ENCODE results near the gene SLC19A1.

DNA sequence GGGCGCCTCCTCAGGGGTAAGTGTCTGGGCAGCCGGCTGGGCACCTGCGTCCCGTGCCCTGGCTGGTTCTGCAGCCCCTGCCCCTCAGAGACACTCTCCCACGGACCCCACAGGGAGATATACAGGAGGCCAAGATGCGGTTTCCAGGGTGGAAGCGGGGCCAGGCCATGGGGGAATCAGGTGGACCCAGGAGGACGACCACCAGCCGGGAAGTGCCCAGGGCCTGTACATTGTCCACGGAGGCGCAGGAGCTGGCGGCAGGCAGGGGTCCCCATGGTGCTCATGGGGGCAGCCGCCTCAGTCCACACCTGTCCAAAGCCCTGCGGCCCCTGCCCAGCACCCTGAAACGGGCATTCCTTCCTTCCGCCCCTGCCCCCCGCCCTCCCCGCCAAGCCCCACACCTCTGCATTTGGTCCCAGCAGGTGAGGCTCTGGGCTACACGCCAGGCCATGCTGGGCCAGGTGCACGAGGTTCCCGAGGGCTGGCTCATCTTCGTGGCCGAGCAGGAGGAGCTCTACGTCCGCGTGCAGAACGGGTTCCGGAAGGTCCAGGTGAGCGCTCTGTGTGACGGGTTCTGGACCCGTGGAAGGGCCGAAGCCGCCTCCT lies 36.7 kb downstream of the SLC19A1 start:
- TF ChIP-seq CTCF (IDR thresholded peaks at IDR 0.05; ENCODE audit: low read depth, low read length, missing input control) (no peak), EGR1 (IDR thresholded peaks at IDR 0.05; ENCODE audit: low read depth in 2 of 2) (no peak), GABPA (IDR thresholded peaks at IDR 0.05 in 1 of 2, conservative IDR thresholded peaks at IDR 0.05 in 1 of 2) (no peak), SP1 (IDR thresholded peaks at IDR 0.05) (no peak), FOXA1 (IDR thresholded peaks at IDR 0.05) (no peak), YY1 (IDR thresholded peaks at IDR 0.05) (no peak), TAF1 (conservative IDR thresholded peaks at IDR 0.05) (no peak), RXRA (IDR thresholded peaks at IDR 0.05) (no peak)
- TF ChIP-seq, protein P1, sequence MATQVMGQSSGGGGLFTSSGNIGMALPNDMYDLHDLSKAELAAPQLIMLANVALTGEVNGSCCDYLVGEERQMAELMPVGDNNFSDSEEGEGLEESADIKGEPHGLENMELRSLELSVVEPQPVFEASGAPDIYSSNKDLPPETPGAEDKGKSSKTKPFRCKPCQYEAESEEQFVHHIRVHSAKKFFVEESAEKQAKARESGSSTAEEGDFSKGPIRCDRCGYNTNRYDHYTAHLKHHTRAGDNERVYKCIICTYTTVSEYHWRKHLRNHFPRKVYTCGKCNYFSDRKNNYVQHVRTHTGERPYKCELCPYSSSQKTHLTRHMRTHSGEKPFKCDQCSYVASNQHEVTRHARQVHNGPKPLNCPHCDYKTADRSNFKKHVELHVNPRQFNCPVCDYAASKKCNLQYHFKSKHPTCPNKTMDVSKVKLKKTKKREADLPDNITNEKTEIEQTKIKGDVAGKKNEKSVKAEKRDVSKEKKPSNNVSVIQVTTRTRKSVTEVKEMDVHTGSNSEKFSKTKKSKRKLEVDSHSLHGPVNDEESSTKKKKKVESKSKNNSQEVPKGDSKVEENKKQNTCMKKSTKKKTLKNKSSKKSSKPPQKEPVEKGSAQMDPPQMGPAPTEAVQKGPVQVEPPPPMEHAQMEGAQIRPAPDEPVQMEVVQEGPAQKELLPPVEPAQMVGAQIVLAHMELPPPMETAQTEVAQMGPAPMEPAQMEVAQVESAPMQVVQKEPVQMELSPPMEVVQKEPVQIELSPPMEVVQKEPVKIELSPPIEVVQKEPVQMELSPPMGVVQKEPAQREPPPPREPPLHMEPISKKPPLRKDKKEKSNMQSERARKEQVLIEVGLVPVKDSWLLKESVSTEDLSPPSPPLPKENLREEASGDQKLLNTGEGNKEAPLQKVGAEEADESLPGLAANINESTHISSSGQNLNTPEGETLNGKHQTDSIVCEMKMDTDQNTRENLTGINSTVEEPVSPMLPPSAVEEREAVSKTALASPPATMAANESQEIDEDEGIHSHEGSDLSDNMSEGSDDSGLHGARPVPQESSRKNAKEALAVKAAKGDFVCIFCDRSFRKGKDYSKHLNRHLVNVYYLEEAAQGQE (IDR thresholded peaks at IDR 0.05) = no peak
- TF ChIP-seq, protein P2, sequence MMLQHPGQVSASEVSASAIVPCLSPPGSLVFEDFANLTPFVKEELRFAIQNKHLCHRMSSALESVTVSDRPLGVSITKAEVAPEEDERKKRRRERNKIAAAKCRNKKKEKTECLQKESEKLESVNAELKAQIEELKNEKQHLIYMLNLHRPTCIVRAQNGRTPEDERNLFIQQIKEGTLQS (IDR thresholded peaks at IDR 0.05) = no peak
- TF ChIP-seq, protein P3, sequence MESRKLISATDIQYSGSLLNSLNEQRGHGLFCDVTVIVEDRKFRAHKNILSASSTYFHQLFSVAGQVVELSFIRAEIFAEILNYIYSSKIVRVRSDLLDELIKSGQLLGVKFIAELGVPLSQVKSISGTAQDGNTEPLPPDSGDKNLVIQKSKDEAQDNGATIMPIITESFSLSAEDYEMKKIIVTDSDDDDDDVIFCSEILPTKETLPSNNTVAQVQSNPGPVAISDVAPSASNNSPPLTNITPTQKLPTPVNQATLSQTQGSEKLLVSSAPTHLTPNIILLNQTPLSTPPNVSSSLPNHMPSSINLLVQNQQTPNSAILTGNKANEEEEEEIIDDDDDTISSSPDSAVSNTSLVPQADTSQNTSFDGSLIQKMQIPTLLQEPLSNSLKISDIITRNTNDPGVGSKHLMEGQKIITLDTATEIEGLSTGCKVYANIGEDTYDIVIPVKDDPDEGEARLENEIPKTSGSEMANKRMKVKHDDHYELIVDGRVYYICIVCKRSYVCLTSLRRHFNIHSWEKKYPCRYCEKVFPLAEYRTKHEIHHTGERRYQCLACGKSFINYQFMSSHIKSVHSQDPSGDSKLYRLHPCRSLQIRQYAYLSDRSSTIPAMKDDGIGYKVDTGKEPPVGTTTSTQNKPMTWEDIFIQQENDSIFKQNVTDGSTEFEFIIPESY (IDR thresholded peaks at IDR 0.05) = no peak
